Breast epithelium (tissue), 3 donors: ENCODE data around the gene TRIM73.
"Not testable (repeated sequence)": the region's sequence is repeated elsewhere in the genome, so short reads cannot be mapped to it uniquely, and the experiment has no call there.

Source experiments
- CTCF ChIP-seq, 3 donors: fragments of 450-650 bp; IDR thresholded peaks; one replicate each; pipeline ENCODE4 v1.5.1; 2016 to 2017; ENCODE audit warnings: antibody characterized with exemption in 3 of 3, mild to moderate bottlenecking in 3 of 3, moderate library complexity in 3 of 3
- POLR2A ChIP-seq: fragments of 450-650 bp; IDR thresholded peaks from one replicate; pipeline ENCODE4 v1.6.1; 2016; ENCODE audit warnings: antibody characterized with exemption, mild to moderate bottlenecking, moderate library complexity
- POLR2AphosphoS5 ChIP-seq, 3 donors: sonication (generic); formaldehyde crosslinking; IDR thresholded peaks; one replicate each; pipeline ENCODE4 v1.6.1; 2017; ENCODE audit warnings: antibody characterized with exemption in 3 of 3

GRCh38 chr7:75398771-75399700 is 3.6 kb downstream of the TRIM73 start:
- not testable (repeated sequence) for TF ChIP-seq CTCF (IDR thresholded peaks at IDR 0.05); POLR2A; POLR2AphosphoS5 (IDR thresholded peaks at IDR 0.05)
